ENCODE results near the gene FTCDNL1.

The FTCDNL1 gene

DNA sequence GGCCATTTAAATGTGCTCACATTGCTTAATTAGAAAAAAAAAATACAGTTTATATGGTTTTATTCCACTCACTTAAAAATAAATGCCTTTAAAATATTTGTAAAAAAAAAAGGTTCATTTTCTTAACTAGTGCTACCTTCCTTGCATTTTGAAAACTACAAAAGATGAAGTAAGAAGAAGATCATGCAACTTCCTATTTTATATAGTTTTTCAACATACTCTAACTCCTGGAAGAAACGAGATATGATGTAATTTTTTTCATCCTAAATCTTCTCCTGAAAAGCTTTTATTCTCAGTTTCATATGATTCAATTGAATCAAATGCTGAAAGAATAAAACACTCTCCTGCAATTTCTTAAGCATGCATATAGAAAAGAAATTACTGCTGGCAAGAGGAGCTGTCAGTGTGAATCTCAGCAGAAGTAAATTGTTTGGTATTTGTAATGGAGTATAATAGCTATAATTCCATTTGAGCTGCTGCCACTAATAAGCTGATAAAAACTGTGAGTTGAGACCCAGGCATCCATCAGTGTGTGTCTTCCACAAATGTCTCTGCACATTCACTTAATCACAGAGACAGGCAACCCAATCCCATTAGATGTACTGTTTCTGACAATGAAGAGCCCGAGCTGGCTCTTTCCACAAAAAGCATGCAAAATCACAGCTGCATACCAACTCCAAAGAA, 3.7 kb downstream of the FTCDNL1 start:
- TF ChIP-seq CTCF (conservative IDR thresholded peaks at IDR 0.05; ENCODE audit: low read depth, low read length): no peak
- H3K4me3 ChIP-seq (ENCODE audit: low read length): no peak overlapping the region
- no peak for DNase-seq (ENCODE audit: low read depth)

DNA sequence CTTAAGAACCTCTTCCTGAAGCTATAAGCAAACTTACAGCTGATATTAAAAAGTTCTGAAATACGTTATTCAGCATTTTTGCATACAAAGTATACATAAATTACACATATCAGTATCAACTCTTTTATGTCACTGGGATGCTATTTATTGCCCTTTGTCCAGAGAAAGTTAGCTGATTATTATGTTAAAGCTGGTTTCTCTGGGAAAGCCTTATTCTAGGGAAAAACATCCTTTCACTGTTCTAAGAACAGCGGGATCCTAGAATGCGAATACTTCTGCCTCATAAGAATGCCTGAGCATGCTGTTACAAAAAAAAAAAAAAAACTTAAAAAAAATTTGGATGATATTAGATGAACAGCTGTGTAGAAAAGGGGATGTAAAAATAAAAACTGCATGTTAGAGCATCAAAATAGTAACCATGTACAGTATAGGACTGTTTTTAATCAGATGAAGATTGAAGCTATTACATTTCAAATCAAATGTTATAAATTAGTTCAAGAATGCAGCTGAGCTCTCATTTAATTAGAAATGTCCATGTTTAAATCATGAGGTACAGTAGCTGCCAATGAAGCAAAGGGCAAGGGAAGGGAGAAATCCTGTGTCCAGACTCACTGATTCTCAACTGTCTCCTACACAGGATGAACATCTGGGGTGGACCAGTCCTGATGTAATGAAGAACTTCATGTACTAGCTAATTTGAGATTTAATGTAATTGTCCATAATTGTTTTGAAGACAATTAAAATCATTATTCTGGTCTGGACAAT, 8.2 kb downstream of the FTCDNL1 start:
- no peak for DNase-seq (ENCODE audit: low read depth)

DNA sequence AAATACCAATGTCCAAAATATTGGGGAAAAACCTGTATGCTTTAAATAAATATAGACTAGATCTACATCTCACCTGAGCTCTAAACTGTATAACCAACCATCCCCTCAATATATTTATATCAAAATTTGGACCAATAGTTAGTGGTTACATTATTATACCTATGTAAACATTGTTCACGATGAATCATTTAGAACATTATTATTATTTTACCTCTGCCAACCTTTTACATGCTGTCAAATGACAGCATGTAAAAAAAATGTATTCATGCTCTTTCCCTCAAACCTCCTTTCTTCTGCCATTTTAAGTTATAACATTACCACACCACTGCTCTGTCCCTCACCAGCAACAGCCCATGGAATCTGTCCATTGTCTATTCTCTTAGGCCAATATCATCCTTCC, 9.6 kb downstream of the FTCDNL1 start:
- no peak for DNase-seq (ENCODE audit: low read depth)
- no peak for TF ChIP-seq CTCF (conservative IDR thresholded peaks at IDR 0.05; ENCODE audit: low read depth, low read length)
- no peak overlapping the region for H3K4me3 ChIP-seq (ENCODE audit: low read length)

More for the DNA sequence above, 8.2 kb downstream of the FTCDNL1 start:
- TF ChIP-seq CTCF (conservative IDR thresholded peaks at IDR 0.05; ENCODE audit: low read depth, low read length): no peak
- no peak overlapping the region for H3K4me3 ChIP-seq (ENCODE audit: low read length)

GRCh38 chr2:199838399-199838798, 12.6 kb downstream of the FTCDNL1 start:
- no peak overlapping the region for H3K4me3 ChIP-seq (ENCODE audit: low read length)
- no peak for TF ChIP-seq CTCF (conservative IDR thresholded peaks at IDR 0.05; ENCODE audit: low read depth, low read length)
- no peak for DNase-seq (ENCODE audit: low read depth)

GRCh38 chr2:199836943-199837342, 14.0 kb downstream of the FTCDNL1 start:
- no peak overlapping the region for H3K4me3 ChIP-seq (ENCODE audit: low read length)
- no peak for TF ChIP-seq CTCF (conservative IDR thresholded peaks at IDR 0.05; ENCODE audit: low read depth, low read length)
- DNase-seq (ENCODE audit: low read depth): no peak

DNA sequence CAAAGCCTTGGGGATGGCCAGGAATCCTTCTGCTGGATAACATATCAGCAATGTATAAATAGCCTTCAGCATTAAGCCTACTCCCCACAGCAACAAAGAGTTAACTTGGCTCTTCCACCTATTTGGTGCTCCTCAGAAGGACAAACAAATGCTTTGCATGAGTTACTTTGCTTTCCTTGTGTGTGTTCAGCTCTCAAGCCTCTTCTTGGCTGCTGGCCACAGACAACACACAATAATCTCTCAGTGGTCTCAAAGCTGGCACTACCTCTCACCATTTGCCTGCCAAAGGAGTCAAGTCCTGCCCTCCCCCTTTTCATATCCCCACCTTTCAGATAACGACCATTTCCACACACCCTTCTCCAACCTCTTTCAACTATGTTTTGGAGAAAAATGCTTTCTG, 17.5 kb downstream of the FTCDNL1 start:
- H3K4me3 ChIP-seq (ENCODE audit: low read length): no peak overlapping the region
- DNase-seq (ENCODE audit: low read depth): peak; percentile 74
- no peak for TF ChIP-seq CTCF (conservative IDR thresholded peaks at IDR 0.05; ENCODE audit: low read depth, low read length)

DNA sequence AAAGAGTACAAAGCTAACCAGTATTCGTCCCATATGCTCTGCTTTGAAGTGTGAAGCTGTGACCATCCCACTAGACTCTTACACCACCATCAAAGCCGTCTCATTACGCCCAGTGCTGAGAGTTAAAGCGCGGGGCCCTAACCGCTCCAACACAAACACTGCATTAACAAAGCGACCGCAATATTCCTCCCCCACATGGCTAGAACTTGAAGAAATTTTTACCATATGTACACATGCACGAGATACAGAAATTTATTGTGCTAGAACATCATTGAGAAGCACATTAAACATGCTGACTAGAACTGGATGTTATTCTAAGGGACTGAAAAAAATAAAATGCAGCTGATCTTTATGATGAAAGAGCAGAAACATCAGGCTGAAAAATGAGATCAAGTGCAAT, 20.5 kb downstream of the FTCDNL1 start:
- DNase-seq (ENCODE audit: low read depth): no peak
- no peak overlapping the region for H3K4me3 ChIP-seq (ENCODE audit: low read length)
- no peak for TF ChIP-seq CTCF (conservative IDR thresholded peaks at IDR 0.05; ENCODE audit: low read depth, low read length)

All from retinal pigment epithelial cell (primary cell).